H9 (cell line): ENCODE measurements around the gene ZNF653. TPM values are rescaled to one million over a fixed set of nuclear protein-coding genes. Genes with fewer than 3 reads are reported as not detected.
A peak's percentile ranks its signal among the peaks of the same experiment; 100 is the strongest.

ENCODE experiments used
- DNase-seq: peaks from one replicate; pipeline ENCODE4 v3.0.0-alpha.2; 2017
- H2AFZ ChIP-seq: one replicate; pipeline ENCODE4 v1.6.1; 2013; ENCODE audit warnings: mild to moderate bottlenecking, low read length, control low read depth, moderate library complexity
- H2AK5ac ChIP-seq: 2 replicates; pipeline ENCODE4 v1.6.1; 2013; ENCODE audit warnings: low read length, control low read depth, mixed read lengths; ENCODE audit not compliant: insufficient read length
- H2BK120ac ChIP-seq: one replicate; pipeline ENCODE4 v1.6.1; 2013; ENCODE audit warnings: low read depth, mild to moderate bottlenecking, low read length, control low read depth, inconsistent platforms; ENCODE audit not compliant: poor library complexity, severe bottlenecking
- H2BK12ac ChIP-seq: 2 replicates; pipeline ENCODE4 v1.6.1; 2013; ENCODE audit warnings: low read length, control low read depth, mixed read lengths, low read depth; ENCODE audit not compliant: insufficient read length
- H2BK15ac ChIP-seq: 2 replicates; pipeline ENCODE4 v1.6.1; 2013; ENCODE audit warnings: low read depth, low read length, control low read depth
- H2BK20ac ChIP-seq: one replicate; pipeline ENCODE4 v1.6.1; 2013; ENCODE audit warnings: low read depth, mild to moderate bottlenecking, low read length, control low read depth, inconsistent platforms; ENCODE audit not compliant: poor library complexity, severe bottlenecking
- H2BK5ac ChIP-seq: 2 replicates; pipeline ENCODE4 v1.6.1; 2013; ENCODE audit warnings: low read length, control low read depth, mixed read lengths; ENCODE audit not compliant: insufficient read length
- H3K14ac ChIP-seq: 2 replicates; pipeline ENCODE4 v1.6.1; 2013; ENCODE audit warnings: low read length, control low read depth; ENCODE audit not compliant: insufficient read depth
- H3K18ac ChIP-seq: 2 replicates; pipeline ENCODE4 v1.6.1; 2013; ENCODE audit warnings: low read depth, mild to moderate bottlenecking, mixed read lengths, low read length, control low read depth; ENCODE audit not compliant: insufficient read length
- H3K23ac ChIP-seq: 2 replicates; pipeline ENCODE4 v1.6.1; 2013; ENCODE audit warnings: low read length, control low read depth, mixed read lengths, low read depth; ENCODE audit not compliant: insufficient read length
- H3K23me2 ChIP-seq: 2 replicates; pipeline ENCODE4 v1.6.1; 2013; ENCODE audit warnings: low read depth, mild to moderate bottlenecking, mixed read lengths, low read length, control low read depth; ENCODE audit not compliant: insufficient read length, poor library complexity, severe bottlenecking
- H3K27ac ChIP-seq: 2 replicates; pipeline ENCODE4 v1.5.1; 2013; ENCODE audit warnings: low read length, control low read depth, mixed read lengths, low read depth; ENCODE audit not compliant: insufficient read length
- H3K27me3 ChIP-seq: 2 replicates; pipeline ENCODE4 v1.6.1; 2013; ENCODE audit warnings: low read length, control low read depth, inconsistent platforms; ENCODE audit not compliant: insufficient read depth
- H3K4ac ChIP-seq: 2 replicates; pipeline ENCODE4 v1.6.1; 2013; ENCODE audit warnings: low read depth, mild to moderate bottlenecking, control low read depth, inconsistent platforms, low read length, moderate library complexity
- H3K4me1 ChIP-seq: 2 replicates; pipeline ENCODE4 v1.6.1; 2013; ENCODE audit warnings: low read length, control low read depth, inconsistent platforms; ENCODE audit not compliant: insufficient read depth
- H3K4me2 ChIP-seq: 2 replicates; pipeline ENCODE4 v1.6.1; 2013; ENCODE audit warnings: low read length, control low read depth, mixed read lengths; ENCODE audit not compliant: insufficient read length, insufficient read depth
- H3K56ac ChIP-seq: 2 replicates; pipeline ENCODE4 v1.6.1; 2013; ENCODE audit warnings: low read depth, mild to moderate bottlenecking, mixed read lengths, low read length, control low read depth; ENCODE audit not compliant: insufficient read length
- H3K79me1 ChIP-seq: 2 replicates; pipeline ENCODE4 v1.6.1; 2013; ENCODE audit warnings: low read depth, mild to moderate bottlenecking, moderate library complexity, low read length, control low read depth, inconsistent platforms; ENCODE audit not compliant: insufficient read depth, poor library complexity, severe bottlenecking
- H3K79me2 ChIP-seq: 2 replicates; pipeline ENCODE4 v1.6.1; 2013; ENCODE audit warnings: low read length, control low read depth, inconsistent platforms; ENCODE audit not compliant: insufficient read depth
- H3K9ac ChIP-seq: 2 replicates; pipeline ENCODE4 v1.6.1; 2013; ENCODE audit warnings: low read length, control low read depth, mixed read lengths; ENCODE audit not compliant: insufficient read length; ENCODE audit errors: extremely low read depth
- H3K9me3 ChIP-seq: one replicate; pipeline ENCODE4 v1.6.1; 2013; ENCODE audit warnings: low read depth, low read length, inconsistent platforms; ENCODE audit not compliant: control insufficient read depth
- H3T11ph ChIP-seq: one replicate; pipeline ENCODE4 v1.6.1; 2013; ENCODE audit warnings: mild to moderate bottlenecking, low read length, control low read depth, inconsistent platforms
- H4K20me1 ChIP-seq: one replicate; pipeline ENCODE4 v1.6.1; 2013; ENCODE audit not compliant: control insufficient read depth, insufficient read length, insufficient read depth
- H4K5ac ChIP-seq: 2 replicates; pipeline ENCODE4 v1.6.1; 2013; ENCODE audit warnings: low read depth, mild to moderate bottlenecking, mixed read lengths, low read length, control low read depth; ENCODE audit not compliant: insufficient read length
- H4K8ac ChIP-seq: replicated peaks from 2 replicates; pipeline ENCODE4 v1.6.1; 2013; ENCODE audit warnings: low read length, control low read depth, mixed read lengths, low read depth; ENCODE audit not compliant: insufficient read length
- H4K91ac ChIP-seq: 2 replicates; pipeline ENCODE4 v1.6.1; 2013; ENCODE audit warnings: low read depth, mild to moderate bottlenecking, moderate library complexity, mixed read lengths, low read length, control low read depth; ENCODE audit not compliant: insufficient read length
- H3K27ac Mint-ChIP-seq, 3 experiments: 2 replicates in 2 of 3; 3 replicates in 1 of 3; pipeline ENCODE4 v1.8.0; 2020 to 2021; ENCODE audit warnings: mixed read lengths in 3 of 3, mild to moderate bottlenecking in 1 of 3, moderate library complexity in 1 of 3
- H3K27me3 Mint-ChIP-seq: 2 replicates; pipeline ENCODE4 v1.8.0; 2021; ENCODE audit warnings: low read depth, mild to moderate bottlenecking, moderate library complexity, mixed read lengths
- H3K36me3 Mint-ChIP-seq, 3 experiments: 2 replicates in 2 of 3; 3 replicates in 1 of 3; pipeline ENCODE4 v1.8.0; 2020 to 2021; ENCODE audit warnings: low read depth in 3 of 3, mixed read lengths in 3 of 3; ENCODE audit not compliant: insufficient read depth in 1 of 3
- H3K4me1 Mint-ChIP-seq, 2 experiments: 2 replicates each; pipeline ENCODE4 v1.8.0; 2020; ENCODE audit warnings: mixed read lengths in 2 of 2
- H3K4me3 Mint-ChIP-seq, 2 experiments: 2 replicates in 1 of 2; 3 replicates in 1 of 2; pipeline ENCODE4 v1.8.0; 2020 to 2021; ENCODE audit warnings: mild to moderate bottlenecking in 2 of 2, mixed read lengths in 2 of 2, moderate library complexity in 1 of 2
- H3K9me3 Mint-ChIP-seq, 2 experiments: 2 replicates in 1 of 2; 3 replicates in 1 of 2; pipeline ENCODE4 v1.8.0; 2020; ENCODE audit warnings: mild to moderate bottlenecking in 2 of 2, mixed read lengths in 2 of 2, moderate library complexity in 1 of 2
- CTCF ChIP-seq: fragments of 200-600 bp; sonication (generic); conservative IDR thresholded peaks from 3 replicates; pipeline ENCODE4 v1.8.0; 2021; ENCODE audit warnings: antibody characterized with exemption, mild to moderate bottlenecking
- WGBS: extraction: QIAGEN DNeasy Blood & Tissue Kit; methylation state at CpG from one replicate; pipeline ENCODE4 v1.1.7; 2013; ENCODE audit warnings: missing lambda C conversion rate, low lambda C conversion rate, mixed read lengths; ENCODE audit not compliant: insufficient read length; ENCODE audit errors: extremely low coverage; 5-methylcytosine and 5-hydroxymethylcytosine counted together
- total RNA-seq: library from RNA; stranded (reverse); gene quantifications from 2 replicates; pipeline ENCODE4 v1.2.1, GENCODE V29; 2021

The ZNF653 gene
- total RNA-seq, 1 experiment from 2014 or later = 11.6 TPM

GRCh38 chr19:11504502-11505031, 1.1 kb downstream of the ZNF653 start:
- DNase-seq = no peak
- no peaks in the 10 kb centered on the region for H3K4me1 ChIP-seq
- no peak overlapping the region for H3K14ac ChIP-seq
- H2BK12ac ChIP-seq = no peak overlapping the region
- H3K4ac ChIP-seq = no peak overlapping the region
- H3K27me3 ChIP-seq = no peaks in the 10 kb centered on the region
- no peak overlapping the region for H3K27ac ChIP-seq
- no peaks in the 10 kb centered on the region for H3K79me2 ChIP-seq
- TF ChIP-seq CTCF = no peak
- Mint-ChIP-seq H3K9me3 (no peaks in the 10 kb centered on the region), H3K36me3 (peaks cover 0 to 2% (median 0%) of the 10 kb centered on the region in 3 experiments; a peak in 1 of 7 replicates), H3K27me3 (no peaks in the 10 kb centered on the region), H3K4me1 (peaks cover 10 to 13% of the 10 kb centered on the region in 2 experiments), H3K4me3 (peak overlapping the region; percentile 81 to 90), H3K27ac (peak overlapping the region; percentile 8 to 95 (median 59); a peak in 4 of 7 replicates)
- H3K56ac ChIP-seq = no peak overlapping the region
- no peak overlapping the region for H2BK20ac ChIP-seq
- no peaks in the 10 kb centered on the region for H4K20me1 ChIP-seq
- H3K79me1 ChIP-seq = no peaks in the 10 kb centered on the region
- H3K4me2 ChIP-seq = peak overlapping the region; percentile 56
- no peak overlapping the region for H2BK5ac ChIP-seq
- no CpG with 5 or more reads among the region's 7 CpGs for WGBS
- no peaks in the 10 kb centered on the region for H3K9me3 ChIP-seq
- H3T11ph ChIP-seq = no peak overlapping the region
- H4K8ac ChIP-seq = no peak overlapping the region
- no peak overlapping the region for H2BK15ac ChIP-seq
- H3K9ac ChIP-seq = peak overlapping the region; percentile 31
- no peak overlapping the region for H2AFZ ChIP-seq
- no peak overlapping the region for H4K5ac ChIP-seq
- H3K23ac ChIP-seq = no peak overlapping the region
- no peak overlapping the region for H2AK5ac ChIP-seq
- no peak overlapping the region for H2BK120ac ChIP-seq
- no peak overlapping the region for H4K91ac ChIP-seq
- peaks cover 5% of the 10 kb centered on the region for H3K23me2 ChIP-seq
- H3K18ac ChIP-seq = no peak overlapping the region
